ENCODE measurements around the gene TCF12. TPM values are rescaled to one million over a fixed set of nuclear protein-coding genes. Genes with fewer than 3 reads are reported as not detected.

The TCF12 gene
- total and polyA plus RNA-seq, 2 of the 8 experiments (the other 6 are each of a cell fraction or from before 2014, with no cell fraction given), result 85.8 to 101 TPM

DNA sequence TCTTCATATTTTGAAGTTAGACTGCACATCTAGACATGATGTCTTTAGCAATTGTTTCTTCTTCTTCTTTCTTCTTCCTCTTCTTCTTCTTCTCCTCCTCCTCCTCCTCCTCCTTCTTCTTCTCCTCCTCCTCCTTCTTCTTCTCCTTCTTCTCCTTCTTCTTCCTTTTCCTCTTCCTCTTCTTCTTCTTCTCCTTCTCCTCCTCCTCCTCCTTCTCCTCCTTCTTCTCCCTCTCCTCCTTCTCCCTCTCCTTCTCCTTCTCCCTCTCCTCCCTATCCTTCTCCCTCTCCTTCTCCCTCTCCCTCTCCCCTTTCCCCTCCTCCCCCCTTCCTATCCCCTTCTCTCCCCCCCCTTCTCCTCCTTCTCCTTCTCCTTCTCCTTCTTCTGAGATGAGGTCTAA lies 21.9 kb downstream of the TCF12 start (continued):
- no peak for TF ChIP-seq CBX8 (IDR thresholded peaks at IDR 0.05; ENCODE audit: borderline replicate concordance, low read depth, low read length)
